Measurements from ENCODE around the gene EHD1.

EHD1 gene

GRCh38 chr11:64803158-64803845 is 75.1 kb downstream of the EHD1 start, which contains the start of gene MAP4K2:
Gene MAP4K2, minus strand, starts transcription at chr11:64803214. Its CDS starts 65 bp downstream, at chr11:64803149.
- TF ChIP-seq, protein P1, sequence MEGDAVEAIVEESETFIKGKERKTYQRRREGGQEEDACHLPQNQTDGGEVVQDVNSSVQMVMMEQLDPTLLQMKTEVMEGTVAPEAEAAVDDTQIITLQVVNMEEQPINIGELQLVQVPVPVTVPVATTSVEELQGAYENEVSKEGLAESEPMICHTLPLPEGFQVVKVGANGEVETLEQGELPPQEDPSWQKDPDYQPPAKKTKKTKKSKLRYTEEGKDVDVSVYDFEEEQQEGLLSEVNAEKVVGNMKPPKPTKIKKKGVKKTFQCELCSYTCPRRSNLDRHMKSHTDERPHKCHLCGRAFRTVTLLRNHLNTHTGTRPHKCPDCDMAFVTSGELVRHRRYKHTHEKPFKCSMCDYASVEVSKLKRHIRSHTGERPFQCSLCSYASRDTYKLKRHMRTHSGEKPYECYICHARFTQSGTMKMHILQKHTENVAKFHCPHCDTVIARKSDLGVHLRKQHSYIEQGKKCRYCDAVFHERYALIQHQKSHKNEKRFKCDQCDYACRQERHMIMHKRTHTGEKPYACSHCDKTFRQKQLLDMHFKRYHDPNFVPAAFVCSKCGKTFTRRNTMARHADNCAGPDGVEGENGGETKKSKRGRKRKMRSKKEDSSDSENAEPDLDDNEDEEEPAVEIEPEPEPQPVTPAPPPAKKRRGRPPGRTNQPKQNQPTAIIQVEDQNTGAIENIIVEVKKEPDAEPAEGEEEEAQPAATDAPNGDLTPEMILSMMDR (IDR thresholded peaks at IDR 0.05) = peak; percentile 65
- TF ChIP-seq ZFX (IDR thresholded peaks at IDR 0.05; ENCODE audit: borderline replicate concordance) = no peak
- H3K27ac ChIP-seq = peak within 1 kb of the TSS; percentile 88

GRCh38 chr11:64802370-64803157 is 75.9 kb downstream of the EHD1 start:
- peak overlapping the region; percentile 88 for H3K27ac ChIP-seq
- TF ChIP-seq, protein P1 (IDR thresholded peaks at IDR 0.05) = no peak
- TF ChIP-seq ZFX (IDR thresholded peaks at IDR 0.05; ENCODE audit: borderline replicate concordance) = no peak

Measured in 22Rv1 (cell line).